Body of pancreas (tissue), 4 donors: ENCODE data around the gene SNF8.

Source experiments
- CTCF ChIP-seq, 7 experiments: fragments of 450-650 bp in 4 of 7; fragments of 200-600 bp in 3 of 7; sonication (generic) in 3 of 7; IDR thresholded peaks; one replicate each; pipeline ENCODE4 v1.5.1; 2016 to 2019; ENCODE audit warnings: antibody characterized with exemption in 7 of 7
- POLR2A ChIP-seq, 3 donors: fragments of 450-650 bp; IDR thresholded peaks; one replicate each; pipeline ENCODE4 v1.6.1; 2016; ENCODE audit warnings: antibody characterized with exemption in 3 of 3, mild to moderate bottlenecking in 2 of 3

GRCh38 chr17:48933035-48933434 is 11.6 kb downstream of the SNF8 start:
- TF ChIP-seq CTCF (IDR thresholded peaks at IDR 0.05) = no peak
- TF ChIP-seq POLR2A (IDR thresholded peaks at IDR 0.05) = no peak
